ENCODE data around the gene CCT4. TPM values are rescaled to one million over a fixed set of nuclear protein-coding genes. Genes with fewer than 3 reads are reported as not detected.
"Not testable (repeated sequence)": the region's sequence is repeated elsewhere in the genome, so short reads cannot be mapped to it uniquely, and the experiment has no call there.

Gene CCT4
- total RNA-seq, 1 donor from 2014 or later = 183 TPM

DNA sequence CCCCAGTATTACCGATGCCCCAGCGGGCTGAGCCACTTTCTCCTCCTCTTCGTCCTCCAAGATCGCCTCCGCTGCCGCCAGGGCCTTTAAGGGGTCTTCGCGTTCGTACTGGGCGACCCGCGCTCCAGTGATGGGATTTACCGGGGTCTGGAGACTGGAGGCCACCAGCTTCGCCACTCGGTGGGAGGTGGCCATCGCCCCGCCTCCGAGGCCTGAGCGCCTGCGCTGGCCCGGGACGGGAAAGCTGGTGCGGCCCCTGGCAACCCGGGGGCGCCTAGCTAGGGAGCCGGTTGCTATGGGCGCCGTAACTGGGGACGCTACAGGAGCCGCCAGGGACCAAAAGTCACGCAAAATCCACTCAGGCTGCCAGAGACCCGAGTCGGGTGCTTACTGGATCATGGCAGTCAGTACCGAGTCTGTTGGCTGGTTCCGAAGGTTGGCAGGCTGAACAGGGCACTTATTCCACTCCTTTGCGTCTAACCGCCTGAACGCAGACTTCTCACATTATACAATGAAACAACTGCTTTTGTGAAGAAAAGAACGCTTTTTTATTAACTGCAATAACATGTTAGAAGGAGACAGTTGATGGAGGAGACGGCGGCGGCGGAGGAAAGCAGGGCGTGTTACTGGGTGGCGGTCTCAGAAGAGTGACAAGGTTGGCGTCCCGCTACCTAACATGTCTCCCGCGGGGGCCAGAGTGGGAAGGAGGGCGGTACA lies 34.5 kb downstream of the CCT4 start, which contains the start of gene FAM161A:
Gene FAM161A, minus strand, starts transcription at position 214 of the 717 bp plus-strand sequence. Its CDS starts 19 bp downstream, at position 195.
- no peaks in the 10 kb centered on the region for H3K27me3 ChIP-seq (ENCODE audit: control insufficient read depth, insufficient read depth, low read length)
- no peaks in the 10 kb centered on the region for H3K36me3 ChIP-seq (ENCODE audit: control insufficient read depth, insufficient read depth, low read length)
- no peak for FAIRE-seq
- peak within 1 kb of the TSS; percentile 83 for H3K4me3 ChIP-seq (ENCODE audit: low read depth, low read length)
- TF ChIP-seq, protein P1, sequence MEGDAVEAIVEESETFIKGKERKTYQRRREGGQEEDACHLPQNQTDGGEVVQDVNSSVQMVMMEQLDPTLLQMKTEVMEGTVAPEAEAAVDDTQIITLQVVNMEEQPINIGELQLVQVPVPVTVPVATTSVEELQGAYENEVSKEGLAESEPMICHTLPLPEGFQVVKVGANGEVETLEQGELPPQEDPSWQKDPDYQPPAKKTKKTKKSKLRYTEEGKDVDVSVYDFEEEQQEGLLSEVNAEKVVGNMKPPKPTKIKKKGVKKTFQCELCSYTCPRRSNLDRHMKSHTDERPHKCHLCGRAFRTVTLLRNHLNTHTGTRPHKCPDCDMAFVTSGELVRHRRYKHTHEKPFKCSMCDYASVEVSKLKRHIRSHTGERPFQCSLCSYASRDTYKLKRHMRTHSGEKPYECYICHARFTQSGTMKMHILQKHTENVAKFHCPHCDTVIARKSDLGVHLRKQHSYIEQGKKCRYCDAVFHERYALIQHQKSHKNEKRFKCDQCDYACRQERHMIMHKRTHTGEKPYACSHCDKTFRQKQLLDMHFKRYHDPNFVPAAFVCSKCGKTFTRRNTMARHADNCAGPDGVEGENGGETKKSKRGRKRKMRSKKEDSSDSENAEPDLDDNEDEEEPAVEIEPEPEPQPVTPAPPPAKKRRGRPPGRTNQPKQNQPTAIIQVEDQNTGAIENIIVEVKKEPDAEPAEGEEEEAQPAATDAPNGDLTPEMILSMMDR (IDR thresholded peaks at IDR 0.05; ENCODE audit: insufficient read depth, low read length, severe bottlenecking) = no peak
- peak; percentile 49 for DNase-seq (ENCODE audit: low read depth)

DNA sequence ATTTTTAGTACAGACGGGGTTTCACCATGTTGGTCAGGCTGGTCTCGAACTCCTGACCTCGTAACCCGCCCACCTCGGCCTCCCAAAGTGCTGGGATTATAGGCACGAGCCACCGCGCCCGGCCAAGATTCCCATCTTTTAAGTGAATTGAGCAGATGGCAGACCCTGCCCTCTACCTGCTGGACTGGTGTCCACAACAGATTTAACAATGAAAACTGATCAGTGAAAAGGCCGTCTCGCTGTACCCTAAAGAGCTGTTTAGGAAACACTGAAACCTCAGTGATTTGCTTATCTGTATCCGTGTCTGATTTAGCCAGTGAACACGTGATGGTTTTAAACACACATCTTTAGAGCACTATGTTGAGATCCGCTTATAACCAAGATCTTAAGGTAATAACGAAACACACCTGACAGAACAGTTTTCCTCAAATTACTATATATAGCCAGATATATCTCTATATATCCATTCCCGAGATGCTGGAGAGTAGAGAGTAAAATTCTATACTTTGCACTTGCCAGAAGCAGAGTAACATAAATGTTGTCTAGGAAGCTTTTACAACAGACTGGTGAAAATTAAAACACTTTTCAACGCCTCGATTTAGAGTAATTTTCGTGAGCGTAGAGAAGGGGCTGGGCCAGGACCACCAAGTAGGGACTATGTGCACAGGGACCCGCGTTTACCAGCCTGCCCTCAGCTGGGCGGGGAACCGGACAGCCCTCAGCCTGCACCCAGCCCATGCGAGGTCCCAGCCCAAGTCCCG lies 35.2 kb downstream of the CCT4 start:
- DNase-seq (ENCODE audit: low read depth) (peak; percentile 14), FAIRE-seq (no peak)
- TF ChIP-seq, protein P1 (IDR thresholded peaks at IDR 0.05; ENCODE audit: insufficient read depth, low read length, severe bottlenecking) = no peak
- H3K4me3 ChIP-seq (ENCODE audit: low read depth, low read length) = peak overlapping the region; percentile 83
- H3K27me3 ChIP-seq (ENCODE audit: control insufficient read depth, insufficient read depth, low read length) = no peaks in the 10 kb centered on the region
- no peaks in the 10 kb centered on the region for H3K36me3 ChIP-seq (ENCODE audit: control insufficient read depth, insufficient read depth, low read length)

DNA sequence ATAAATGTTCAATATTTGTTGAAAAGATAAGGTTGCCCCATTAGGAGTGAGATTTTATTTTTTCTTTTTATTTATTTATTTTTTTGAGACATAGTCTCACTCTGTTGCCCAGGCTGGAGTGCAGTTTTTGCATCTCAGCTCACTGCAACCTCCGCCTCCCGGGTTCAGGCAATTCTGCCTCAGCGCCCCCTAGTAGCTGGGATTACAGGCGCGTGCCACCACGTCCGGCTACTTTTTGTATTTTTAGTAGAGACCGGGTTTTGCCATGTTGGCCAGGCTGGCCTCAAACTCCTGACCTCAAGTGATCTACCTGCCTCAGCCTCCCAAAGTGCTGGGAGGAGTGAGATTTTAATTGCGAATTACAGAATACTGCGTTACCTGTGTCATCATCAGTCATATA lies 37.2 kb downstream of the CCT4 start:
- H3K4me3 ChIP-seq (ENCODE audit: low read depth, low read length); H3K27me3 ChIP-seq (ENCODE audit: control insufficient read depth, insufficient read depth, low read length); DNase-seq (ENCODE audit: low read depth); FAIRE-seq; H3K36me3 ChIP-seq (ENCODE audit: control insufficient read depth, insufficient read depth, low read length): not testable (repeated sequence)

DNA sequence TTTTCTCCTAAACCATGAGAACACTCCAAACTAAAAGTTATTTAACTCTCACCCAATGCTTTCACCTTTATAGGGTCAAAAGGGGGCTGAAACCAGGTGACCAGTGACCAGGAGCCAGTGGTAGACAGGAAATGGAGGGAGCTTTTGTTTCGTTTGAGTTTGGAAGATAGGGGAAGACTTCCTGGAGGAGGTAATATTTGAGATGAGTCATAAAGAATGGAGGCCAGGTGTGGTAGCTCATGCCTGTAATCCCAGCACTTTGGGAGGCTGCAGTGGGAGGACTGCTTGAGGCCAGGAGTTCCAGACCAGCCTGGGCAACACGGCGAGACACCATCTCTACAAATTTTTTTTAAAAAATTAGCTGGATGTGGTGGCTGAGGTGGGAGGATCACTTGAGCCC lies 43.1 kb downstream of the CCT4 start:
- DNase-seq (ENCODE audit: low read depth) = no peak
- H3K4me3 ChIP-seq (ENCODE audit: low read depth, low read length) = no peak overlapping the region
- H3K36me3 ChIP-seq (ENCODE audit: control insufficient read depth, insufficient read depth, low read length) = no peaks in the 10 kb centered on the region
- no peaks in the 10 kb centered on the region for H3K27me3 ChIP-seq (ENCODE audit: control insufficient read depth, insufficient read depth, low read length)
- TF ChIP-seq, protein P1 (IDR thresholded peaks at IDR 0.05; ENCODE audit: insufficient read depth, low read length, severe bottlenecking) = no peak
- FAIRE-seq = no peak

DNA sequence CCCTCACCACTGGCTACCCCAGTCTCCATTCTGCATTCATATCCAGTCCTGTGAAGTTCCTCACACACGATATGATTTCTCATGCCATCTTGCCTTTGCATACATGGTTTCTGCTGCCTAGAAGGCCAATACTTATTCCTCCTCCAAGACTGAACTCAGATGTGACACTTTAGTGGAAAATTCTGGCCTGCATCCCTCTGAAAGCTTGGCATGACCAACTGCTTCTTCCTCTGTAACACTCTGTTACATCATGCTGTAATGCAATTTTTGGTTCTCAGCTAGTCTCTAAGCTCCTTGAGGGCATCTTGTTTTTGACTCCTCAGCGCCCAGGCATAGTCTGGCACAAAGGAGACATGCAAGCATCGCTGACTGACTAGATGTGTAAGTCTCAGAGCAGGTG lies 47.2 kb downstream of the CCT4 start:
- Histone ChIP-seq H3K36me3 (ENCODE audit: control insufficient read depth, insufficient read depth, low read length) (no peaks in the 10 kb centered on the region), H3K4me3 (ENCODE audit: low read depth, low read length) (no peak overlapping the region), H3K27me3 (ENCODE audit: control insufficient read depth, insufficient read depth, low read length) (no peaks in the 10 kb centered on the region)
- FAIRE-seq (no peak), DNase-seq (ENCODE audit: low read depth) (no peak)
- TF ChIP-seq, protein P1 (IDR thresholded peaks at IDR 0.05; ENCODE audit: insufficient read depth, low read length, severe bottlenecking) = no peak

DNA sequence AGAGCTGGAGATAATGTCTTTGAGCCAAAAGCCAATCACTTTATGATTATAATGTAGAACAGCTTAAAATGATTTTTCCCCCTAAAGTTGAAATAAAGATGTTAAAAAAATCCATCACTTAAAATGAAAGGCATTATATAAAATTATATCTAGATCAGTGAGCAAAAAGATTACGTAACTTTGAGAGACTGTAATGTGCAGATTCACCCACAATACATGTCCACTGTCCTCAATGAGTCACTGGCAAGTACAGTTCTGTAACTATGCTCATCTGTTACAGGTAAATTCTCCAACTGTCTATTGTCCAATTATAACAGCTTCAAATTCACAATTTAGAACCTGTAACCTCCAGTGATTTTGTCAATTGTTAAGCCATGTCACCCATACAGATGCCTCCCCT lies 53.6 kb downstream of the CCT4 start:
- FAIRE-seq (no peak), DNase-seq (ENCODE audit: low read depth) (peak; percentile 55)
- no peaks in the 10 kb centered on the region for H3K27me3 ChIP-seq (ENCODE audit: control insufficient read depth, insufficient read depth, low read length)
- TF ChIP-seq, protein P1 (IDR thresholded peaks at IDR 0.05; ENCODE audit: insufficient read depth, low read length, severe bottlenecking) = no peak
- H3K36me3 ChIP-seq (ENCODE audit: control insufficient read depth, insufficient read depth, low read length) = no peaks in the 10 kb centered on the region
- H3K4me3 ChIP-seq (ENCODE audit: low read depth, low read length) = no peak overlapping the region

Data from bronchial epithelial cell (primary cell).